Measurements from ENCODE around the gene ARID1B. TPM values are rescaled to one million over a fixed set of nuclear protein-coding genes. Genes with fewer than 3 reads are reported as not detected.

ARID1B gene
- total and polyA plus RNA-seq, 8 donors = 67.6 to 102 (median 99.0) TPM

GRCh38 chr6:157246048-157246630 is 469.0 kb downstream of the ARID1B start:
- Histone ChIP-seq H3K36me3 (no peaks in the 10 kb centered on the region), H3K27ac (no peak overlapping the region), H3K9me3 (peaks cover 0 to 5% of the 10 kb centered on the region in 2 donors), H3K27me3 (no peaks in the 10 kb centered on the region), H3K4me3 (no peak overlapping the region), H3K4me1 (no peaks in the 10 kb centered on the region)
- TF ChIP-seq, protein P1, sequence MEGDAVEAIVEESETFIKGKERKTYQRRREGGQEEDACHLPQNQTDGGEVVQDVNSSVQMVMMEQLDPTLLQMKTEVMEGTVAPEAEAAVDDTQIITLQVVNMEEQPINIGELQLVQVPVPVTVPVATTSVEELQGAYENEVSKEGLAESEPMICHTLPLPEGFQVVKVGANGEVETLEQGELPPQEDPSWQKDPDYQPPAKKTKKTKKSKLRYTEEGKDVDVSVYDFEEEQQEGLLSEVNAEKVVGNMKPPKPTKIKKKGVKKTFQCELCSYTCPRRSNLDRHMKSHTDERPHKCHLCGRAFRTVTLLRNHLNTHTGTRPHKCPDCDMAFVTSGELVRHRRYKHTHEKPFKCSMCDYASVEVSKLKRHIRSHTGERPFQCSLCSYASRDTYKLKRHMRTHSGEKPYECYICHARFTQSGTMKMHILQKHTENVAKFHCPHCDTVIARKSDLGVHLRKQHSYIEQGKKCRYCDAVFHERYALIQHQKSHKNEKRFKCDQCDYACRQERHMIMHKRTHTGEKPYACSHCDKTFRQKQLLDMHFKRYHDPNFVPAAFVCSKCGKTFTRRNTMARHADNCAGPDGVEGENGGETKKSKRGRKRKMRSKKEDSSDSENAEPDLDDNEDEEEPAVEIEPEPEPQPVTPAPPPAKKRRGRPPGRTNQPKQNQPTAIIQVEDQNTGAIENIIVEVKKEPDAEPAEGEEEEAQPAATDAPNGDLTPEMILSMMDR (IDR thresholded peaks at IDR 0.05) = no peak
- peak; percentile 30 for ATAC-seq
- intact Hi-C loops (cut with DNase I) = no loop called here
- no peak for DNase-seq

GRCh38 chr6:157246771-157247484 is 469.8 kb downstream of the ARID1B start:
- Histone ChIP-seq H3K9me3 (peaks cover 0 to 5% of the 10 kb centered on the region in 2 donors), H3K36me3 (no peaks in the 10 kb centered on the region), H3K27ac (no peak overlapping the region), H3K4me3 (no peak overlapping the region), H3K4me1 (no peaks in the 10 kb centered on the region), H3K27me3 (no peaks in the 10 kb centered on the region)
- ATAC-seq (no peak), DNase-seq (no peak)
- intact Hi-C loops (cut with DNase I) = no loop called here
- TF ChIP-seq, protein P1 (IDR thresholded peaks at IDR 0.05) = no peak

DNA sequence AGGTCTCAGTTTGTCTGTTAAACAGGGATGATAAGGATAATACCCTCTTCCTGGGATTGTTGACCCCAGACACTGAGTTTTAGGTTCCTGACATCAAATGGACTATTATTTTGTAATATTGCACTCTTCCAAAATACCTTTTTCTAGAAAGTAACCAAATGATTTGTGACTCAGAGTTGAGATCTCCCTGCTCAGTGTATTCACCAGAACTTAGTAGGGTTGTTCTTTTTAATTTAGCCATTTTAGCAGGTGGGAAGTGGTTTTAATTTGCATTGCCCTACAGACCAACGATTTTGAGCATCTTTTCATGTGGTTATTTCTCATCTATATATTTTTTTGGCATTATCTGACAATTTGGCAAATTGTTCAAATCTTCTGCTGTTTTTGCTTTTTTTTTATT is 471.1 kb downstream of the ARID1B start:
- ATAC-seq (no peak), DNase-seq (no peak)
- H3K36me3 ChIP-seq = no peaks in the 10 kb centered on the region
- H3K9me3 ChIP-seq = peaks cover 0 to 5% of the 10 kb centered on the region in 2 donors
- TF ChIP-seq, protein P1 (IDR thresholded peaks at IDR 0.05) = no peak
- no peak overlapping the region for H3K27ac ChIP-seq
- no peaks in the 10 kb centered on the region for H3K27me3 ChIP-seq
- H3K4me3 ChIP-seq = no peak overlapping the region
- intact Hi-C loops (cut with DNase I) = no loop called here
- no peaks in the 10 kb centered on the region for H3K4me1 ChIP-seq

GRCh38 chr6:157249826-157250225 is 472.6 kb downstream of the ARID1B start:
- Histone ChIP-seq H3K4me1 (no peaks in the 10 kb centered on the region), H3K9me3 (peaks cover 0 to 5% of the 10 kb centered on the region in 2 donors), H3K27me3 (no peaks in the 10 kb centered on the region), H3K27ac (no peak overlapping the region), H3K36me3 (no peaks in the 10 kb centered on the region), H3K4me3 (no peak overlapping the region)
- DNase-seq = no peak
- TF ChIP-seq, protein P1 (IDR thresholded peaks at IDR 0.05) = no peak
- intact Hi-C loops (cut with DNase I) = no loop called here
- no peak for ATAC-seq

GRCh38 chr6:157251586-157252247 is 474.5 kb downstream of the ARID1B start:
- H3K27ac ChIP-seq = no peak overlapping the region
- H3K4me3 ChIP-seq = no peak overlapping the region
- H3K27me3 ChIP-seq = no peaks in the 10 kb centered on the region
- TF ChIP-seq, protein P1 (IDR thresholded peaks at IDR 0.05) = no peak
- DNase-seq (no peak), ATAC-seq (no peak)
- no peaks in the 10 kb centered on the region for H3K4me1 ChIP-seq
- no peaks in the 10 kb centered on the region for H3K36me3 ChIP-seq
- intact Hi-C loops (cut with DNase I) = no loop called here
- H3K9me3 ChIP-seq = peaks cover 0 to 5% of the 10 kb centered on the region in 2 donors
